ENCODE measurements around the gene SPOCK1. TPM values are rescaled to one million over a fixed set of nuclear protein-coding genes. Genes with fewer than 3 reads are reported as not detected.

The SPOCK1 gene
- total and polyA plus RNA-seq, 2 of the 4 experiments (the other 2 are of a cell fraction): 5.0 to 20.3 TPM

DNA sequence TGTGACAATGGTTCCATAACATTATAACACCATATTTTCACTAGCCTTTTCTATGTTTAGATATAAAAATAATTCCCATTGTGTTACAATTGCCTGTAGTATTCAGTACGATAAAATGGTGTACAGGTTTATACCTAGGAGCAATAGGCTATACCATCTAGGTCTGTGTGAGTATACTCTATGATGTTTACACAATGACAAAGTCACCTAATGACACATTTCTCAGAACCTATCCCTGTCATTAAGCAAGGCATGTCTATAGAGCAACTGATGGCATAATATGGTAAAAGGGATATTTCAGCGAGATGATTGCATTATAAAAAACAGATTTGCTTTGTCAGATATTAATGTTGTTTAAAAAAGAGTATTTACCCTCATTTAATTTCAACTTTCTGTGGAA, 517.2 kb downstream of the SPOCK1 start:
- BruUV-seq (replicated peaks): no TSS peak
- WGBS, 2 experiments (ENCODE audit: extremely low coverage in 2 of 2, insufficient read length in 1 of 2): no CpG with 5 or more reads among the region's 2 CpGs
- no peaks in the 10 kb centered on the region for H3K9me1 ChIP-seq (ENCODE audit: insufficient read depth, low read length)
- H4K20me1 ChIP-seq (ENCODE audit: insufficient read depth, low read length): no peaks in the 10 kb centered on the region
- ChIA-PET POLR2A (ENCODE audit: unreplicated experiment) (no interaction called here), CTCF (no interaction called here)
- H3K56ac ChIP-seq (ENCODE audit: extremely low read depth, insufficient read depth, low read length): no peak overlapping the region
- H2AK5ac ChIP-seq (ENCODE audit: low read depth, low read length): no peak overlapping the region
- intact Hi-C loops (cut with micrococcal nuclease) (no loop called here), in situ Hi-C loops (cut with MboI; ENCODE audit: low sequenced_read_pairs) (no loop called here), dilution Hi-C loops (cut with HindIII; ENCODE audit: low sequenced_read_pairs, unreplicated experiment) (no loop called here)
- no peaks in the 10 kb centered on the region for H3K4me1 ChIP-seq (ENCODE audit: control insufficient read depth, insufficient read depth, low read length)
- no peak overlapping the region for H2AK9ac ChIP-seq (replicated peaks; ENCODE audit: low read depth, low read length, poor library complexity)
- no peak for TF ChIP-seq RAD21 (IDR thresholded peaks at IDR 0.05; ENCODE audit: low read length)
- TF ChIP-seq MAZ (IDR thresholded peaks at IDR 0.05; ENCODE audit: borderline replicate concordance, low read depth, low read length): no peak
- no peak for TF ChIP-seq CEBPB (IDR thresholded peaks at IDR 0.05; ENCODE audit: low read depth, low read length)
- no peak overlapping the region for H3K18ac ChIP-seq (ENCODE audit: low read depth, low read length)
- H3K27me3 ChIP-seq (ENCODE audit: control insufficient read depth, insufficient read depth, low read length): no peaks in the 10 kb centered on the region
- H2BK120ac ChIP-seq (ENCODE audit: low read depth, low read length): no peak overlapping the region
- no peak overlapping the region for H3K23ac ChIP-seq (ENCODE audit: low read depth, low read length)
- no peak overlapping the region for H2BK15ac ChIP-seq (ENCODE audit: low read depth, low read length)
- H4K8ac ChIP-seq (ENCODE audit: low read depth in 2 of 2, low read length in 2 of 2): no peak overlapping the region
- no peaks in the 10 kb centered on the region for H3K79me1 ChIP-seq (ENCODE audit: low read depth in 1 of 2, low read length in 2 of 2)
- H3K4ac ChIP-seq (ENCODE audit: low read depth, low read length): no peak overlapping the region
- H3K14ac ChIP-seq (replicated peaks; ENCODE audit: low read depth, low read length): no peak overlapping the region
- no peak for DNase-seq
- no peaks in the 10 kb centered on the region for H3K36me3 ChIP-seq (ENCODE audit: control insufficient read depth, insufficient read depth, low read length)
- no peak overlapping the region for H2BK5ac ChIP-seq (ENCODE audit: low read depth, low read length, poor library complexity, severe bottlenecking)
- no peak overlapping the region for H2BK20ac ChIP-seq (ENCODE audit: low read depth, low read length)
- H3K4me3 ChIP-seq (ENCODE audit: insufficient read depth, low read depth, low read length): no peak overlapping the region
- H3K9ac ChIP-seq (ENCODE audit: low read depth, low read length): no peak overlapping the region
- no peak overlapping the region for H3K4me2 ChIP-seq (ENCODE audit: low read depth, low read length)
- ATAC-seq (ENCODE audit: low read depth): no peak
- H4K5ac ChIP-seq (ENCODE audit: low read depth, low read length): no peak overlapping the region
- H2AFZ ChIP-seq (replicated peaks; ENCODE audit: low read length, poor library complexity): no peak overlapping the region
- peaks cover 3% of the 10 kb centered on the region; the same call in 1 of the 2 replicates for H3K9me3 ChIP-seq (ENCODE audit: control insufficient read depth, insufficient read depth, low read length)
- no peak overlapping the region for H3K27ac ChIP-seq (ENCODE audit: insufficient read depth, low read length)
- H4K91ac ChIP-seq (ENCODE audit: insufficient read depth, low read depth, low read length): no peak overlapping the region

All from IMR-90 (cell line).